BE2C (cell line): ENCODE results near the gene TEX53. TPM values are rescaled to one million over a fixed set of nuclear protein-coding genes. Genes with fewer than 3 reads are reported as not detected.

Experiments
- DNase-seq: peaks from one replicate; pipeline ENCODE4 v3.0.0-alpha.2; 2020
- H3K27me3 ChIP-seq: fragments of 250-450 bp; sonication (Bioruptor Pico); 2 replicates; pipeline ENCODE4 v1.5.1; 2020; ENCODE audit warnings: mild to moderate bottlenecking
- H3K36me3 ChIP-seq: fragments of 250-450 bp; sonication (Bioruptor Pico); 2 replicates; pipeline ENCODE4 v1.5.1; 2020; ENCODE audit warnings: mild to moderate bottlenecking
- H3K4me1 ChIP-seq: fragments of 250-450 bp; sonication (Bioruptor Pico); 2 replicates; pipeline ENCODE4 v1.5.1; 2020
- H3K4me3 ChIP-seq: 2 replicates; pipeline ENCODE4 v1.5.1; 2011; ENCODE audit warnings: low read depth, low read length
- H3K9me3 ChIP-seq: fragments of 250-450 bp; sonication (Bioruptor Pico); 2 replicates; pipeline ENCODE4 v1.5.1; 2020
- polyA plus RNA-seq: library from polyadenylated mRNA; unstranded; fragments of >200 nt; gene quantifications from one replicate; pipeline ENCODE4 v1.2.1, GENCODE V29; 2012; ENCODE audit warnings: low read depth, missing spikeins; ENCODE audit not compliant: insufficient read length, insufficient read depth
- TF ChIP-seq, protein P1 (sequence below): IDR thresholded peaks from 2 replicates; pipeline ENCODE4 v1.5.1; 2012; ENCODE audit warnings: mild to moderate bottlenecking, low read depth, low read length

TEX53 gene
- not detected for polyA plus RNA-seq

DNA sequence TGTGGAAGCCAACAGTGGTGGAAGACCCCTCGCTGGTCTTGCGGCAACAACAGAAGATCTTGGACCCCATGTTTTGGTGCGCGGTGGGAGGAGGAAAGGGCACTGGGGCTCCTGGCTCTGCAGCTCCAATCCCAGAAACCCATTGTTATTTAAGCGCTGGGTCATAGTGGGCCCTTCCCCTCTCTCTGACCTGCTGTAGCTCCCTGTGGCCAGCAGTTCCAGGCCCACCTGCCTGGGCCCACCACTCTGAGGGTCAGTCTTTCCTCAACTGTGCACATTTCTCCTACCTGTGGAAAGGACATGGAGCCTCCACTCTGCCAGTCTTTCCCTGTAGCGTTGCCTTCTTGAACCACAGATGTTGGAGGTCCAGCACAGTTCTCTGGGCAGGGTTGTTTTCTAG lies at the start of gene TEX53:
TEX53 (minus strand) TSS at position 101 of the 400 bp plus-strand sequence; CDS start at position 70, 31 bp downstream.
- Histone ChIP-seq H3K27me3 (peaks cover 5% of the 10 kb centered on the region), H3K4me1 (no peaks in the 10 kb centered on the region), H3K4me3 (no peak within 1 kb of the TSS), H3K36me3 (no peaks in the 10 kb centered on the region), H3K9me3 (no peaks in the 10 kb centered on the region)
- no peak for DNase-seq
- TF ChIP-seq, protein P1, sequence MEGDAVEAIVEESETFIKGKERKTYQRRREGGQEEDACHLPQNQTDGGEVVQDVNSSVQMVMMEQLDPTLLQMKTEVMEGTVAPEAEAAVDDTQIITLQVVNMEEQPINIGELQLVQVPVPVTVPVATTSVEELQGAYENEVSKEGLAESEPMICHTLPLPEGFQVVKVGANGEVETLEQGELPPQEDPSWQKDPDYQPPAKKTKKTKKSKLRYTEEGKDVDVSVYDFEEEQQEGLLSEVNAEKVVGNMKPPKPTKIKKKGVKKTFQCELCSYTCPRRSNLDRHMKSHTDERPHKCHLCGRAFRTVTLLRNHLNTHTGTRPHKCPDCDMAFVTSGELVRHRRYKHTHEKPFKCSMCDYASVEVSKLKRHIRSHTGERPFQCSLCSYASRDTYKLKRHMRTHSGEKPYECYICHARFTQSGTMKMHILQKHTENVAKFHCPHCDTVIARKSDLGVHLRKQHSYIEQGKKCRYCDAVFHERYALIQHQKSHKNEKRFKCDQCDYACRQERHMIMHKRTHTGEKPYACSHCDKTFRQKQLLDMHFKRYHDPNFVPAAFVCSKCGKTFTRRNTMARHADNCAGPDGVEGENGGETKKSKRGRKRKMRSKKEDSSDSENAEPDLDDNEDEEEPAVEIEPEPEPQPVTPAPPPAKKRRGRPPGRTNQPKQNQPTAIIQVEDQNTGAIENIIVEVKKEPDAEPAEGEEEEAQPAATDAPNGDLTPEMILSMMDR: no peak

DNA sequence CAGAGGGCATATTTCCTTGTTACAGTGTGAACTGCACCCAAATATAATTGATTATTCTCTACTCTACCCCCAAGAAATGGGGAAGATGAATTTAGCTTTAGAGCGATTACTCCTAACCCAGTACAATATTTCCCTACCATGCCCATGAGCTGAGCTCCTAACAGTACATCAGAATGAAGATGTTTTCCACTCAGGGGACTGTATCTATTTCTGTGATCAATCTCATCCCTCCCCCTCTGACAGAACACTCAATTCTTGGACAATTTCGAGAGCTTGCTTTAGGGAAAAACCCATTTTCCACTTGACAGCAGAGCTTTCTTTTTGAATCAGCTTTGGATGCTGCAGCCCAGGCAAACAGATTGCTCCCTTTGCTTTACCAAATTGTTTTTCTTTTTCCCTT lies 49.1 kb upstream of the TEX53 start:
- no peaks in the 10 kb centered on the region for H3K36me3 ChIP-seq
- H3K9me3 ChIP-seq: no peaks in the 10 kb centered on the region
- no peaks in the 10 kb centered on the region for H3K27me3 ChIP-seq
- no peak for DNase-seq
- no peak overlapping the region for H3K4me3 ChIP-seq
- TF ChIP-seq, protein P1: no peak
- H3K4me1 ChIP-seq: no peaks in the 10 kb centered on the region

DNA sequence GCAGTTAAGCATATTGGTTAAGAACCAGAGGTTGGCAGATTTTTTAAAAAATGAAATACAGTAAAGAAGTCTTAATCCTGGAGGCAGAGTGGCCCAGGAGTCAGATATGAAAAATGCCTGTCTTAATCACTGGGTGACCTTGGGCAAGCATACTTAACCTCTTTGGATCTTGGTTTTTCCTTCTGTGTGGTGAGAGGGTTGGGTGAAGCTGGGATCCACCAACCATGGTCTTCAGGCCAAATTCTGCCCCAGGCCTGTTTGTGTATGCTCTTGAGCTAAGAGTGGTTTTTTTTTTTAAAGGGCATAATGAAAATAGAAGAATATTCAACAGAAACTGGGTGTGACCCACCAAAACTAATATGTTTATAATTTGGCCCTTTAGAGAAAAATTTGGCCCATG lies 44.4 kb upstream of the TEX53 start:
- Histone ChIP-seq H3K27me3 (no peaks in the 10 kb centered on the region), H3K36me3 (no peaks in the 10 kb centered on the region), H3K9me3 (no peaks in the 10 kb centered on the region), H3K4me3 (no peak overlapping the region), H3K4me1 (no peaks in the 10 kb centered on the region)
- TF ChIP-seq, protein P1: no peak
- DNase-seq: no peak

DNA sequence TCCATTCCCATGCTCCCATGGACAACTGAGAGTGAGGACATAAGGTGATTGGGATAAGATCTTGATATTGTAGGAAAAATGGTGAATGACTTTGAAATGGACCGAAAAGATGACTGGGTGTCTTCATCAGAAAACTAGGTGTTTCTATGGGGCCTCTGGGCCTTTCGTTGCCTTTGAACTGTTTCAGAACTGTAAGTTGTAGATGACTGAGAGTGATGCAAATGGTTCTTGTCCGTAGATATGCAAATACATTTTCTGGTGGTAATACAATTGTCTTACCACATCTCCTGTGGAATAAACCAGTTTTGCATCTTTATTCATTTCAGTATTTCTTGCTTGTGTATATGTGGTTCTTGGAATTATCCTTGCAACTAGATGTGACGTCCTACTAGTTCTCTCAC lies 40.3 kb upstream of the TEX53 start:
- Histone ChIP-seq H3K9me3 (no peaks in the 10 kb centered on the region), H3K36me3 (no peaks in the 10 kb centered on the region), H3K27me3 (no peaks in the 10 kb centered on the region), H3K4me1 (no peaks in the 10 kb centered on the region), H3K4me3 (no peak overlapping the region)
- TF ChIP-seq, protein P1: no peak
- no peak for DNase-seq

DNA sequence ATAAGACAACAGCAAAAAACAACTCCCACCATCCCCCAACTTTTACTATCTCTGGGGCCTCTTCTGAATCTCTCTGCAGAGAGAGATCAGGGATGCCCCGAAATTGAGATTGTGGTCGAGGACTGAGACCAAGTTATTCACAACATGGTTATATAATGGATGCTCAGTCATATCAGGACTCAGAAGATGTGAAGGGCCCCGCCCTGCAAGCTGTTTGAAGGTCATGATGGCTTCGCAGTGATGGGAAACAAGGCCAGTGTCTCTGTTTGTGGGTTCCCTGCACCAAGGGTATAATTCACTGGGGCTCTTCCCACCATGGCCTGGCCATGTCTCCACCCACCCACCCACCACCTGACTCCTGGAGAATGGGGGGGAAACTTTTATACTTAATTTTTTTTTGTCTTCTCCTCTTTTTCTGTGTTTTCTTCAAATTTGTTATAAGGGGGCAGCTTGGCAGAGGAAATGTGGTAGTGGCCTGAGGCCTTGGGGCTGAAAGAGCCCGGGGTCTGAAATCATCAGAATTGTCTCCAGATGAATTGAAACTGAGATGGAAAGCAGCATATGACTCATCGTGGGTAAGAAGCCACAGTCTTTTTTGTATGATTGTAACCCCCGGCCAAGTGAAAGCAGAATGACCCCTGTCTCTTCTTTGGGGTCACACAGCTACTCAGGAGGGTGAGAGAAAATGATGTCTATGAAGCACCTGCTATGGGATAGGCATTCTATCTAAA lies 39.4 kb upstream of the TEX53 start:
- H3K4me1 ChIP-seq: no peaks in the 10 kb centered on the region
- H3K9me3 ChIP-seq: no peaks in the 10 kb centered on the region
- no peak for DNase-seq
- no peaks in the 10 kb centered on the region for H3K36me3 ChIP-seq
- TF ChIP-seq, protein P1: no peak
- no peak overlapping the region for H3K4me3 ChIP-seq
- no peaks in the 10 kb centered on the region for H3K27me3 ChIP-seq

DNA sequence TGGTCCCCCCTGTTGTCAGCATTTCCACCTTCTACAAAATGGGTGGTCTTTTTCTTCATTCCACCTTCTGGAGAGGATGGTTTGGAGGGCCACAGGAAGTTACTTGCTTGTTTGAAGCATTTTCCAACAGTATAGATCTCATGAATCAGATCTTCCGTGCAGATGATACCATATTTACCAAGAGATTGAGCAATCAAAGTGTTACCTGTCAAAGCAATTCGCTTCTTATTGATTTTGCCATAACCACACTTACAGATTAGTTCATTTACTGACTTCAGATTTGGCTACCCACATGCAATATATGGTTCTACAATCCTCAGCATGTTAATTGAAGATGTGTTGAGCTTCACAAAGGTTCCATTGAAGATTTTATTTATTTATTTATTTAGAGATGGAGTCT lies 38.3 kb upstream of the TEX53 start:
- no peak overlapping the region for H3K4me3 ChIP-seq
- no peaks in the 10 kb centered on the region for H3K4me1 ChIP-seq
- no peaks in the 10 kb centered on the region for H3K36me3 ChIP-seq
- TF ChIP-seq, protein P1: no peak
- no peaks in the 10 kb centered on the region for H3K27me3 ChIP-seq
- H3K9me3 ChIP-seq: no peaks in the 10 kb centered on the region
- DNase-seq: no peak
